GM23338 (cell line): ENCODE data around the gene RPL37. TPM values are rescaled to one million over a fixed set of nuclear protein-coding genes. Genes with fewer than 3 reads are reported as not detected.

Experiments used
- ATAC-seq: fragments of 200-7000 bp; cut with Tn5 transposase; 3 replicates; pipeline ENCODE4 v1.9.1; 2020
- DNase-seq: peaks from one replicate; pipeline ENCODE4 v3.0.0-alpha.2; 2015; ENCODE audit warnings: low spot score
- H2AFZ ChIP-seq: fragments of 200-600 bp; sonication (generic); 2 replicates; pipeline ENCODE4 v1.8.0; 2016; ENCODE audit warnings: antibody characterized with exemption, mild to moderate bottlenecking, moderate library complexity
- H3F3A ChIP-seq: fragments of 200-600 bp; sonication (generic); replicated peaks from 2 replicates; pipeline ENCODE4 v1.8.0; 2017; ENCODE audit warnings: antibody characterized with exemption, mixed run types, low read depth
- H3K27ac ChIP-seq: fragments of 200-600 bp; sonication (generic); 2 replicates; pipeline ENCODE4 v1.6.1; 2016; ENCODE audit warnings: low read depth
- H3K27me3 ChIP-seq: fragments of 200-600 bp; sonication (generic); 2 replicates; pipeline ENCODE4 v1.8.0; 2016; ENCODE audit warnings: mild to moderate bottlenecking, mixed run types, moderate library complexity; ENCODE audit not compliant: insufficient read depth
- H3K36me3 ChIP-seq: fragments of 200-600 bp; sonication (generic); 2 replicates; pipeline ENCODE4 v1.8.0; 2016; ENCODE audit warnings: mild to moderate bottlenecking; ENCODE audit not compliant: insufficient read depth
- H3K4me1 ChIP-seq: fragments of 200-600 bp; sonication (generic); 2 replicates; pipeline ENCODE4 v1.8.0; 2016; ENCODE audit warnings: mild to moderate bottlenecking, moderate library complexity; ENCODE audit not compliant: insufficient read depth
- H3K4me2 ChIP-seq: fragments of 200-600 bp; sonication (generic); 2 replicates; pipeline ENCODE4 v1.7.1; 2017; ENCODE audit warnings: mixed run types
- H3K4me3 ChIP-seq: fragments of 200-600 bp; sonication (generic); 2 replicates; pipeline ENCODE4 v1.6.1; 2016; ENCODE audit warnings: mixed run types
- H3K79me2 ChIP-seq: fragments of 200-600 bp; sonication (generic); replicated peaks from 2 replicates; pipeline ENCODE4 v1.8.0; 2017; ENCODE audit warnings: mild to moderate bottlenecking; ENCODE audit not compliant: insufficient read depth
- H3K9me2 ChIP-seq: fragments of 200-600 bp; sonication (generic); 2 replicates; pipeline ENCODE4 v1.8.0; 2017; ENCODE audit not compliant: insufficient read depth
- H4K20me1 ChIP-seq: fragments of 200-600 bp; sonication (generic); replicated peaks from 2 replicates; pipeline ENCODE4 v1.8.0; 2017; ENCODE audit warnings: mild to moderate bottlenecking; ENCODE audit not compliant: insufficient read depth
- H3K27ac Mint-ChIP-seq: 2 replicates; pipeline ENCODE4 v1.8.0; 2020; ENCODE audit warnings: inconsistent platforms, mild to moderate bottlenecking, moderate library complexity, mixed read lengths
- H3K27me3 Mint-ChIP-seq: 3 replicates; pipeline ENCODE4 v1.8.0; 2022; ENCODE audit warnings: low read depth, mild to moderate bottlenecking, moderate library complexity, mixed read lengths, inconsistent platforms; ENCODE audit not compliant: insufficient read depth, poor library complexity
- H3K36me3 Mint-ChIP-seq: 3 replicates; pipeline ENCODE4 v1.8.0; 2021; ENCODE audit warnings: low read depth, mild to moderate bottlenecking, inconsistent platforms, moderate library complexity, mixed read lengths
- H3K4me1 Mint-ChIP-seq: 3 replicates; pipeline ENCODE4 v1.8.0; 2020; ENCODE audit warnings: mild to moderate bottlenecking, inconsistent platforms, mixed read lengths
- H3K4me3 Mint-ChIP-seq: 3 replicates; pipeline ENCODE4 v1.8.0; 2021; ENCODE audit warnings: moderate library complexity, mild to moderate bottlenecking, inconsistent platforms, mixed read lengths
- H3K9me3 Mint-ChIP-seq: 3 replicates; pipeline ENCODE4 v1.8.0; 2020; ENCODE audit warnings: moderate library complexity, mild to moderate bottlenecking, inconsistent platforms, mixed read lengths
- CREB1 ChIP-seq: fragments of 250-450 bp; sonication (Bioruptor Pico); IDR thresholded peaks from 2 replicates; pipeline ENCODE4 v1.5.0; 2020; ENCODE audit warnings: low read depth, mild to moderate bottlenecking, moderate library complexity
- ETS1 ChIP-seq: IDR thresholded peaks from 2 replicates; pipeline ENCODE4 v1.6.1; 2016; ENCODE audit warnings: antibody characterized with exemption
- EZH2 ChIP-seq: fragments of 200-600 bp; sonication (generic); IDR thresholded peaks from one replicate; pipeline ENCODE4 v1.8.0; 2017; ENCODE audit warnings: antibody characterized with exemption, mild to moderate bottlenecking, low read depth; ENCODE audit not compliant: unreplicated experiment
- EZH2phosphoT487 ChIP-seq: fragments of 200-600 bp; sonication (generic); IDR thresholded peaks from one replicate; pipeline ENCODE4 v1.8.1; 2018; ENCODE audit warnings: antibody characterized with exemption; ENCODE audit not compliant: unreplicated experiment
- JUNB ChIP-seq: IDR thresholded peaks from one replicate; pipeline ENCODE4 v1.6.1; 2016; ENCODE audit warnings: antibody characterized with exemption; ENCODE audit not compliant: unreplicated experiment
- NANOG ChIP-seq: IDR thresholded peaks from 2 replicates; pipeline ENCODE4 v1.6.1; 2016; ENCODE audit warnings: antibody characterized with exemption, borderline replicate concordance
- STAT1 ChIP-seq: IDR thresholded peaks from one replicate; pipeline ENCODE4 v1.6.1; 2016; ENCODE audit warnings: antibody characterized with exemption; ENCODE audit not compliant: unreplicated experiment
- ZNF114 ChIP-seq: fragments of 250-450 bp; sonication (Bioruptor Pico); IDR thresholded peaks from 2 replicates; pipeline ENCODE4 v1.5.0; 2020; ENCODE audit warnings: mild to moderate bottlenecking, moderate library complexity
- ZNF331 ChIP-seq: fragments of 250-450 bp; sonication (Bioruptor Pico); IDR thresholded peaks from 2 replicates; pipeline ENCODE4 v1.5.0; 2020; ENCODE audit warnings: low read depth, mild to moderate bottlenecking, moderate library complexity
- polyA plus RNA-seq: library from polyadenylated mRNA; unstranded; fragments of >200 nt; fragmentation: Nextera tagmentation; extraction: Ambion mirVana; gene quantifications from 2 replicates; pipeline ENCODE4 v1.2.1, GENCODE V29; 2016
- total RNA-seq: library from RNA; depleted of rRNA; stranded (reverse); fragments of >200 nt; shearing (Covaris generic); gene quantifications from 2 replicates; pipeline ENCODE4 v1.2.3, GENCODE V29; 2014
- TF ChIP-seq, protein P1 (sequence below), 2 experiments: fragments of 200-600 bp in 1 of 2; sonication (generic) in 1 of 2; conservative IDR thresholded peaks; 2 replicates each; pipeline versions ENCODE4 v1.5.1 to v1.6.1; 2016 to 2017; ENCODE audit warnings: antibody characterized with exemption in 2 of 2, low read depth in 2 of 2, mild to moderate bottlenecking in 2 of 2, moderate library complexity in 1 of 2

RPL37 gene
- total and polyA plus RNA-seq, 2 experiments from 2014 or later, result 104 to 3,283 TPM

GRCh38 chr5:40833712-40834229, 1.3 kb downstream of the RPL37 start (continued):
- no peak for TF ChIP-seq NANOG
- no peak for TF ChIP-seq ETS1

DNA sequence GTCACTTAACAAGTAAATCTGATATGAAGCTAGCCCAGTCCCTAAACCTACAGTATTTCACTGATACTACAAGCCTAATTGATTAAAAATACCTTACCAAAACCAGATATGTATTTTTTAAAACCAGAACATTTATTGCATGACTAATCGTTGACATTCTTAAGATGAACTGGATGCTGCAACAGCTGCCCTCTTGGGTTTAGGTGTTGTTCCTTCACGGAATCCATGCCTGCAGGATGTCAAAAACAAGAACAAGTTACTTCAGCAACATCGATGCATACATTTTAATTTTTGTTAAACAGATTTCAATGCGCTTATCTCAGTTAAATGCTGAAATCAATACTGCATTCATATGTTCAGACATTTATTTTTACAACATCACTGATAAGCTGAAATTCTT, 2.7 kb downstream of the RPL37 start:
- H3F3A ChIP-seq, result peaks cover 82% of the 10 kb centered on the region
- Mint-ChIP-seq H3K36me3 (peaks cover 81% of the 10 kb centered on the region), H3K4me3 (peak overlapping the region; percentile 100), H3K4me1 (peaks cover 47% of the 10 kb centered on the region), H3K27ac (peak overlapping the region; percentile 92), H3K9me3 (peaks cover 9% of the 10 kb centered on the region; the same call in 1 of the 3 replicates), H3K27me3 (peaks cover 42% of the 10 kb centered on the region)
- peak overlapping the region; percentile 99 for H3K27ac ChIP-seq
- peak overlapping the region; percentile 97 for H3K4me3 ChIP-seq
- no peaks in the 10 kb centered on the region for H3K27me3 ChIP-seq
- peaks cover 63% of the 10 kb centered on the region for H3K79me2 ChIP-seq
- H3K36me3 ChIP-seq, result peaks cover 70% of the 10 kb centered on the region
- peaks cover 52% of the 10 kb centered on the region for H4K20me1 ChIP-seq
- no peak for DNase-seq
- no peaks in the 10 kb centered on the region for H3K9me2 ChIP-seq
- peak overlapping the region; percentile 97 for H3K4me2 ChIP-seq
- no peak overlapping the region for H2AFZ ChIP-seq
- no peak for TF ChIP-seq JUNB
- no peak for TF ChIP-seq ZNF114 (CRISPR knock-in tag)
- TF ChIP-seq EZH2phosphoT487, result no peak
- TF ChIP-seq ZNF331, result no peak
- TF ChIP-seq, protein P1, sequence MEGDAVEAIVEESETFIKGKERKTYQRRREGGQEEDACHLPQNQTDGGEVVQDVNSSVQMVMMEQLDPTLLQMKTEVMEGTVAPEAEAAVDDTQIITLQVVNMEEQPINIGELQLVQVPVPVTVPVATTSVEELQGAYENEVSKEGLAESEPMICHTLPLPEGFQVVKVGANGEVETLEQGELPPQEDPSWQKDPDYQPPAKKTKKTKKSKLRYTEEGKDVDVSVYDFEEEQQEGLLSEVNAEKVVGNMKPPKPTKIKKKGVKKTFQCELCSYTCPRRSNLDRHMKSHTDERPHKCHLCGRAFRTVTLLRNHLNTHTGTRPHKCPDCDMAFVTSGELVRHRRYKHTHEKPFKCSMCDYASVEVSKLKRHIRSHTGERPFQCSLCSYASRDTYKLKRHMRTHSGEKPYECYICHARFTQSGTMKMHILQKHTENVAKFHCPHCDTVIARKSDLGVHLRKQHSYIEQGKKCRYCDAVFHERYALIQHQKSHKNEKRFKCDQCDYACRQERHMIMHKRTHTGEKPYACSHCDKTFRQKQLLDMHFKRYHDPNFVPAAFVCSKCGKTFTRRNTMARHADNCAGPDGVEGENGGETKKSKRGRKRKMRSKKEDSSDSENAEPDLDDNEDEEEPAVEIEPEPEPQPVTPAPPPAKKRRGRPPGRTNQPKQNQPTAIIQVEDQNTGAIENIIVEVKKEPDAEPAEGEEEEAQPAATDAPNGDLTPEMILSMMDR (conservative IDR thresholded peaks at IDR 0.05; ENCODE audit: low read depth in 2 of 2), result no peak
- TF ChIP-seq STAT1, result no peak
- no peak for TF ChIP-seq CREB1 (CRISPR knock-in tag)
- no peak for TF ChIP-seq EZH2
- TF ChIP-seq ETS1, result no peak
- peaks cover 30% of the 10 kb centered on the region for H3K4me1 ChIP-seq
- no peak for ATAC-seq
